ENCODE measurements around the gene PRICKLE2.

Gene PRICKLE2

GRCh38 chr3:64133272-64133671 lies 92.0 kb downstream of the PRICKLE2 start:
- no peak for DNase-seq

DNA sequence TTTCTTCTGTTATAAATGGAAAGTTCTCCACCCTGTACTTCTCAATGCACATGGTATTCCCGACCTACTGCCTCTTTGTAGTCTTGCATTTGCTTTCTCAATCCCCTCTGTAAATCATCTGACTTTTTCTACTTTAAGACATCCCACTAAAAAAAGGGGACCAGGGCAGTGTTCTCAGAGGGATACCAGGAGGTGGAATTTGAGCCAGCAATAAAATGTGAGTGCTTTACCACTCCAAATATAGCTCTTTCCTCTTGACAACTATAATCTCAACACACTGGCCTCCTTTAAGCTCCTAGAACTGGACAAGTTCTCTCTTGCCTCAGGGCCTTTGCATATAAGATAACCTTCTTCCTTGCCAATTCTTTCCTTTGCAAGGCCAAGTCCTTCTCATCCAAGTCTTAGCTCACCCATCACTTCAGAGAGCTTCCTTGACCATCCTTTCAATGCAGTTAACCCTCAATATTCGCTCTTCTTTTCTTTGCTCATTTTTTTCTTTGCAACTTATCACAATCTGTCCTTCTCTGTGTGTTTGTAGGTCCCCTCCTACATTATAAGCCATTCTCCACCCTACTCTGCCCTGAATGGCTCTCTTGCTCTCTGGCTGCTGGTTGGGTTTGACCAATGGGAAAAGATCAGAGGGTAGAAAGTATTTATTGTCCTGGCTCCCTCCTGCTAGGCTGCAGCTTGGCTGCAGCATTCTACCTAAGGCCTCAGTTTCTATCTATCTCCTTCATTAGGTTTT lies 93.4 kb downstream of the PRICKLE2 start:
- no peak for DNase-seq

- no peak for DNase-seq
Observed at GRCh38 chr3:64130436-64130835, 94.8 kb downstream of the PRICKLE2 start.

- no peak for DNase-seq
Observed at GRCh38 chr3:64129581-64129980, 95.7 kb downstream of the PRICKLE2 start.

DNA sequence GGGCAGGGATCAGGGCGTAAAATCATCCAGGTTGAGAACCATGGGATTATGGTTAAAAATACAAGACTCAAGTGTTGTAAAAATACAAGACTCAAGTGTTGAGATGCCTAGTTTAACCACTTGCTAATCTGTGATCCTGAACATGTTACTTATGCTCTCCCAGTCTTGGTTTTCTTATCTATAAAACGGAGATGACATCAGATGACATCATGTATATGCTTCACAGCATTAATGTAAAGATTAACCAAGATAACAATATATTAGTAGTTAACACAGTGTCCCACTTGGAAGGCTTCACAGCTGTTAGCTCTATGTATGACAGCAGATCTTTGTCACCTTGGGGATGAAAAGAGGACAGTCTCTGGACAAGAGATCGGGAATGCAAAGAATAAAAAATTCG lies 96.2 kb downstream of the PRICKLE2 start:
- no peak for DNase-seq

DNA sequence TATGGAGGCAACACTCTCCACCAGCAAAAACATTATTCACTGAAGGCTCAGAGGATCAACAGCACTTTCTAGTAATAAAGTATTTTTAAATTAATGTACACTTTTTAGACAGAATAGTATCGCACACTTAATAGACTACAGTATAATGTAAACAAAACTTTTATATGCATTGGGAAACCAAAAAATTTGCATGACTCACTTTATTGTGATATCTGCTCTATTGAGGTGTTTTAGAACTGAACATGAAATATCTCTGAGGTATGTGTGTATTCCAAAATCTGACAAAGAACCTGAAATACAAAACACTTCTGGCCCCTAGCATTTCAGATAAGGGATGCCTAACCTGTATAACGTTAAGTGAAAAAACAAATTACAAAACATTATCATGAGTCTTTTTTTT lies 99.7 kb downstream of the PRICKLE2 start:
- DNase-seq, result no peak

DNA sequence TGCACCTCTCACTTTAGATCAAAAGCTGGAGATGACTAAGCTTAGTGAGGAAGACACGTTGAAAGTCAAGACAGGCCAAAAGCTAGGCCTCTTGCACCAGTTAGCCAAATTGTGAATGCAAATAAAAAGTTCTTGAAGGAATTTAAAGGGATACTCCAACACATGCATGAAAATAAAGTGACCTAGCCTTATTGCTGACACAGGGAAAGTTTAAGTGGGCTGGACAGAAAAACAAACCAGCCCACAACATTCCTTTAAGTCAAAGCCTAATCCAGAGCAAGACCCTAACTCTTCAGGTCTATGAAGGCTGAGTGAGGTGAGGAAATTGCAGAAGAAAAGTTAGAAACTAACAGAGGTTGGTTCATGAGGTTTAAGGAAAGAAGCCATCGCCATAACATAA lies 101.3 kb downstream of the PRICKLE2 start:
- no peak for DNase-seq

- DNase-seq, result no peak
Observed at GRCh38 chr3:64122476-64122875, 102.8 kb downstream of the PRICKLE2 start.

DNA sequence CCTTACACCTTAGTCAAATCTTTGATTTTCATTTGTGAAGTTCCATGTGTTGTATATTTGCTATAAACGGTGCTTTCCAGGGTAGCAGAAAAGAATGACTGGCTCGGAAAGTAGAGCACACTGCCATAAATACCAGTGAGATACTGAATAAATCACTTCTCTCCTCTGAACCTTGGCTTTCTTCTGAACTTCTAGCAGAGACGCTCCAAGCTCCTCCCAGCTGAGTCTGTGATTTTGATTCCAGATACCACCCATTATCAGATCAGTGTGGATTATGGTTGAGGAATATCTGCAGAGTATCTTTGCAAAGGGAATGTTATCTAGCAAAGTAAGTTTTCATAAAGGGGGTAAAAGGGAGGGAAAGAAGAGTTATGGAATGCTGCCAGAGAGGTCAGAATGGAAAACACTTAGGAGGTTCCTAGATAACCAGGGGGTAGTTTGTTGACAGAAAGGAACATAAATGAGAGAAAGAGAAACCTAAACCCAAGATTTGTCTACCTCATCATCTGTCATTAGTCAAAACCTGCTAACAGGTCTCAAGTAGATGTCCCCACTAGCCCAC lies 103.4 kb downstream of the PRICKLE2 start:
- no peak for DNase-seq

- no peak for DNase-seq
Observed at GRCh38 chr3:64120876-64121275, 104.4 kb downstream of the PRICKLE2 start.

GRCh38 chr3:64117483-64117882 lies 107.8 kb downstream of the PRICKLE2 start:
- no peak for DNase-seq

GRCh38 chr3:64114651-64115050 lies 110.6 kb downstream of the PRICKLE2 start:
- DNase-seq, result no peak

DNA sequence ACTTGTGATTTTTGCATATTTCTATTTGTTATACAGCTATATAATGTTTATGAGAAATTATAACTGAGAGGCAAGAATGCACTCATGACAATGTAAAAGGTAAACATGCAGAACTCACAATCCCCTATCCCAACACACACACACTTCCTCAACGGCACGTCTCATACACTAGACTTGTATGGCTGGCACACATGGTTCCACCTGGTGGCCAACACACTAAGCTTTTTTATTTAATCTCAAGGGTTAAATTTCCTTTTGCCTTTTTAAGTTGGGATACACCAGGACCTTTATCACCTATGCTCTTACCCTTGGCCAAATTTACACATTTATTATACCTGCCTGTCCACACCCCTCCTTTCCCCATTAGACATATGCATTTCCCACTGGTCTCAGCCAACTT lies 113.4 kb downstream of the PRICKLE2 start:
- no peak for DNase-seq

DNA sequence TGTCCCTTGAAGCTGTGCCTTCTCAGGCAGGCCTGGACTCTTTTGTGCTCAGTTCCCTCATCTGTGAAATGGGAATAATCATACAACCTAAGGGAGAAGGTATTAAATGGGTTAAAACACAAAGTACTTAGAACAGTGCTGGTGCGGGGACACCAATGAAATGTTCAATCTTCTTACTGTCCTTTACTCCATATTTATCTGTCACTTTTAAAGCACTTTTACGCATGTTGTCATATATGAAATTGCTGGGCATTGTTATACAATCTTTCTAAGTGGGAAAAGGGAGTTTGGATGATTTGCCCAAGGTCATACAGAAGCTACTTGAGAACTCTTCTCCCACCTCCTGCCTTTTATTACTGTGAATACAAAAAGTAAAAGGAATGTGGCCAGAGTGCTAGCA lies 114.2 kb downstream of the PRICKLE2 start:
- DNase-seq, result no peak

GRCh38 chr3:64110071-64110470 lies 115.2 kb downstream of the PRICKLE2 start:
- no peak for DNase-seq

- DNase-seq, result no peak
Observed at GRCh38 chr3:64109438-64109837, 115.8 kb downstream of the PRICKLE2 start.

- no peak for DNase-seq
Observed at GRCh38 chr3:64108784-64109317, 116.4 kb downstream of the PRICKLE2 start.

DNA sequence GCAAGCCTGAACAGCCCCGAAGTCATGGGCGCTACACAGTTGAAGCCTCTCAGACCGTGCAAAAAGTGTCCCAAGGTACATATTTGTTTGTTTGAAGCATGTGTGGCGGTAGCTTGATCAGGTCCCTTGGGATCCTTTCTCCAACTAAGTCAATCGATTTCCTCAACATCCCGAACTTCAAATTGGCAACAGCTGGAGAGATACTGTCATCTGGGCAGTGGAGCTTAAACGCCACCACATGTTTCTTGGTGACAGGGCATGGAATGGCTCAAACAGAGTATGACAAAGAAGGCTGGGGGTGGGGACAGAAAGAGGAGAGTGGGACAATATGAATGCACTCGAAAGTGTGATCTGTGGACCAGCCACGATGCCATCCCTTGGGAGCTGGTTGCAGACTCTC lies 117.0 kb downstream of the PRICKLE2 start:
- no peak for DNase-seq

- no peak for DNase-seq
Observed at GRCh38 chr3:64107190-64107589, 118.1 kb downstream of the PRICKLE2 start.

GRCh38 chr3:64105816-64106215 lies 119.5 kb downstream of the PRICKLE2 start:
- DNase-seq, result no peak

DNA sequence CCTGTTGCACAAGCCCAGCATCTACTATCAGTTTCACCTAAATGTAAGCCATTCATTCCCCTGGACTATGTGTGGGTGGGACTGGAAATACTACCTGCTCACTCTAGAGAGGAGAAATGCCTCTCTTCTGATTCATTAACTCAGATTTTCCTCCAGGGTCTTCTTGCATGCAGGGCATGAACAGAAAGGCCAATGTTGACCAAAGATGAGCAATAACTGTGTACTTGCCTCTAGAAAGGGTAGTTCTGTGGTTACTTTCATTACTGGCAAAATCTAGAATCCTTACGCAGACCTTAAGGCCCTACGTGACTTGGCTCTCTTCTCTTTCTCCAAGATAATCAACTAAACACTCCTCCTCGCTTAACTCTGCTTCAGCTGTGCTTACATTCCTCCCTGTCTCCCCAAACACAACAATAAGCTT lies 120.6 kb downstream of the PRICKLE2 start:
- DNase-seq, result no peak

- DNase-seq, result no peak
Observed at GRCh38 chr3:64104006-64104405, 121.3 kb downstream of the PRICKLE2 start.

DNA sequence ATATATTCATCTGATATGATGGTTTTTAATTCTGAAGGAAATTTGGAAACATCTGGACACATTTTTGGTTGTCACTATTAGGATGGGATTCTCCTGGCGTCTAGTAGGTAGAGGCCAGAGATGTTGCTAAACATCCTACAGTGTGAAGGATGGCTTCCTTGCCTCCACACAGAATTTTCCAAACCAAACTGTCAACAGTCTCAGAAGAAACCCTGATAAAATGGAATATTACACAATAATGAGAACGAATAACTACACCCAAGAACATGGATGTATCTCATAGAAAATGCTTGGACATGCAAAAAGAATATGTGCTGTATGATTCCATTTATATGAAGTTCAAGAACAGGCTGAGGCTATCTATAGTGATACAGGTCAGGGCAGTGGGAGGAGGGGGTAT lies 122.1 kb downstream of the PRICKLE2 start:
- DNase-seq, result no peak

DNA sequence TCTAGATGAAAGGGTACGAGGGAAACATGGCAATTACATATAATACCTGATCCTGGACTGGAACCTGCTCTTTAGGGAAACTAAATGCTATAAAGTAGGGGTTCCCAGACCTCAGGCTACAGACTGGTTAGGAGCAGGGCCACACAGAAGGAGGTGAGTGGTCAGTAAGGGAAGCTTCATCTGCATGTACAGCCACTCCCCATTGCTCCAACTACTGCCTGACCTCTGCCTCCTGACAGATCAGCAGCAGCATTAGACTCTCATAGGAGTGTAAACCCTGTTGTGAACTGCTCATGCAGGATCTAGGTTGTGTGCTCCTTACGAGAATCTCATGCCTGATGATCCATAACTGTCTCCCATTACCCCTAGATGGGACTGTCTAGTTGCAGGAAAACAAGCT lies 123.1 kb downstream of the PRICKLE2 start:
- DNase-seq, result no peak

Data from right kidney (tissue), 1 donor.